Esophagus squamous epithelium (tissue), 4 donors: Measurements from ENCODE around the gene VOPP1.

Source experiments
- POLR2A ChIP-seq, 4 donors: fragments of 450-650 bp; IDR thresholded peaks; one replicate each; pipeline ENCODE4 v1.6.1; 2017; ENCODE audit warnings: antibody characterized with exemption in 4 of 4, mild to moderate bottlenecking in 4 of 4, moderate library complexity in 3 of 4
- TF ChIP-seq, protein P1 (sequence below), 6 experiments: fragments of 450-650 bp in 4 of 6; fragments of 200-600 bp in 2 of 6; sonication (generic) in 2 of 6; IDR thresholded peaks; one replicate each; pipeline ENCODE4 v1.5.1; 2016 to 2019; ENCODE audit warnings: antibody characterized with exemption in 6 of 6, mild to moderate bottlenecking in 4 of 6, moderate library complexity in 4 of 6

GRCh38 chr7:55469721-55470120, 102.6 kb downstream of the VOPP1 start:
- TF ChIP-seq POLR2A (IDR thresholded peaks at IDR 0.05): no peak
- TF ChIP-seq, protein P1, sequence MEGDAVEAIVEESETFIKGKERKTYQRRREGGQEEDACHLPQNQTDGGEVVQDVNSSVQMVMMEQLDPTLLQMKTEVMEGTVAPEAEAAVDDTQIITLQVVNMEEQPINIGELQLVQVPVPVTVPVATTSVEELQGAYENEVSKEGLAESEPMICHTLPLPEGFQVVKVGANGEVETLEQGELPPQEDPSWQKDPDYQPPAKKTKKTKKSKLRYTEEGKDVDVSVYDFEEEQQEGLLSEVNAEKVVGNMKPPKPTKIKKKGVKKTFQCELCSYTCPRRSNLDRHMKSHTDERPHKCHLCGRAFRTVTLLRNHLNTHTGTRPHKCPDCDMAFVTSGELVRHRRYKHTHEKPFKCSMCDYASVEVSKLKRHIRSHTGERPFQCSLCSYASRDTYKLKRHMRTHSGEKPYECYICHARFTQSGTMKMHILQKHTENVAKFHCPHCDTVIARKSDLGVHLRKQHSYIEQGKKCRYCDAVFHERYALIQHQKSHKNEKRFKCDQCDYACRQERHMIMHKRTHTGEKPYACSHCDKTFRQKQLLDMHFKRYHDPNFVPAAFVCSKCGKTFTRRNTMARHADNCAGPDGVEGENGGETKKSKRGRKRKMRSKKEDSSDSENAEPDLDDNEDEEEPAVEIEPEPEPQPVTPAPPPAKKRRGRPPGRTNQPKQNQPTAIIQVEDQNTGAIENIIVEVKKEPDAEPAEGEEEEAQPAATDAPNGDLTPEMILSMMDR (IDR thresholded peaks at IDR 0.05): no peak
